Hippocampal formation (tissue), 2 donors: ENCODE data around the gene CLIC1.
A peak's percentile ranks its signal among the peaks of the same experiment; 100 is the strongest.

Experiments
- DNase-seq, 2 donors: peaks; one replicate each; lab custom pipeline; 2025; lab: John Stamatoyannopoulos, UW

The CLIC1 gene

GRCh38 chr6:31701666-31702404 is 34.5 kb downstream of the CLIC1 start:
- DNase-seq = no peak

- DNase-seq = no peak
Measured at GRCh38 chr6:31700740-31701401, 35.5 kb downstream of the CLIC1 start.

- no peak for DNase-seq
Measured at GRCh38 chr6:31697555-31697954, 38.8 kb downstream of the CLIC1 start.

GRCh38 chr6:31693535-31693934 is 42.8 kb downstream of the CLIC1 start:
- no peak for DNase-seq

GRCh38 chr6:31692886-31693285 is 43.4 kb downstream of the CLIC1 start:
- DNase-seq = no peak

GRCh38 chr6:31692353-31692752 is 44.0 kb downstream of the CLIC1 start:
- DNase-seq = no peak

- DNase-seq = no peak
Measured at GRCh38 chr6:31691564-31692108, 44.7 kb downstream of the CLIC1 start.

GRCh38 chr6:31691078-31691463 is 45.3 kb downstream of the CLIC1 start:
- DNase-seq = no peak

GRCh38 chr6:31690231-31691077 is 45.9 kb downstream of the CLIC1 start:
- no peak for DNase-seq

GRCh38 chr6:31689249-31690110 is 46.9 kb downstream of the CLIC1 start:
- no peak for DNase-seq

- no peak for DNase-seq
Measured at GRCh38 chr6:31687860-31688693, 48.3 kb downstream of the CLIC1 start.

GRCh38 chr6:31687321-31687720 is 49.0 kb downstream of the CLIC1 start:
- no peak for DNase-seq

- DNase-seq = no peak
Measured at GRCh38 chr6:31686483-31686882, 49.8 kb downstream of the CLIC1 start.

GRCh38 chr6:31683591-31683990 is 52.7 kb downstream of the CLIC1 start:
- no peak for DNase-seq

GRCh38 chr6:31681135-31681671 is 55.1 kb downstream of the CLIC1 start:
- peak in 1 of 2 donors; percentile 23 for DNase-seq
